Colonic mucosa (tissue), 4 donors: Measurements from ENCODE around the gene SYNC. TPM values are rescaled to one million over a fixed set of nuclear protein-coding genes. Genes with fewer than 3 reads are reported as not detected.
"Not testable (repeated sequence)": the region's sequence is repeated elsewhere in the genome, so short reads cannot be mapped to it uniquely, and the experiment has no call there.

Source experiments
- DNase-seq: peaks from one replicate; pipeline ENCODE4 v3.0.0-alpha.2; 2020
- H3K27ac ChIP-seq: fragments of 200-600 bp; one replicate; pipeline ENCODE4 v1.8.0; 2021
- H3K27me3 ChIP-seq: fragments of 200-600 bp; one replicate; pipeline ENCODE4 v1.8.0; 2021
- H3K36me3 ChIP-seq: fragments of 200-600 bp; one replicate; pipeline ENCODE4 v1.8.0; 2021
- H3K4me1 ChIP-seq: fragments of 200-600 bp; one replicate; pipeline ENCODE4 v1.8.0; 2021; ENCODE audit warnings: mild to moderate bottlenecking
- H3K4me3 ChIP-seq: fragments of 200-600 bp; one replicate; pipeline ENCODE4 v1.8.0; 2021
- H3K9ac ChIP-seq, 2 donors: one replicate each; pipeline ENCODE4 v1.7.0; 2013; ENCODE audit warnings: control low read depth in 2 of 2, low read depth in 2 of 2, low read length in 2 of 2
- H3K9me3 ChIP-seq: fragments of 200-600 bp; one replicate; pipeline ENCODE4 v1.8.0; 2021
- intact Hi-C: fragments of 100-400 bp; cut with DNase I; formaldehyde crosslinking; loops from one replicate; pipeline ENCODE4 v1.14.1; 2022
- total RNA-seq, 2 donors: library from RNA; stranded (reverse); fragmentation: NEBNext Ultra II Directional in 1 of 2; extraction: Animal tissue kit (Norgen Biotek cat#: 25700) in 1 of 2; gene quantifications; one replicate each; pipeline ENCODE4 v1.2.1, GENCODE V29; 2021
- TF ChIP-seq, protein P1 (sequence below): fragments of 200-600 bp; IDR thresholded peaks from one replicate; pipeline ENCODE4 v1.8.0; 2022; ENCODE audit warnings: antibody characterized with exemption, mild to moderate bottlenecking
- donor health status: healthy.
- donor health status: DM: no; HTN: no; CAD: no.
- donor health status: DM: no; HTN: no; CAD: no.

Gene SYNC
- total RNA-seq, 2 donors from 2014 or later = 6.6 to 10.6 TPM

DNA sequence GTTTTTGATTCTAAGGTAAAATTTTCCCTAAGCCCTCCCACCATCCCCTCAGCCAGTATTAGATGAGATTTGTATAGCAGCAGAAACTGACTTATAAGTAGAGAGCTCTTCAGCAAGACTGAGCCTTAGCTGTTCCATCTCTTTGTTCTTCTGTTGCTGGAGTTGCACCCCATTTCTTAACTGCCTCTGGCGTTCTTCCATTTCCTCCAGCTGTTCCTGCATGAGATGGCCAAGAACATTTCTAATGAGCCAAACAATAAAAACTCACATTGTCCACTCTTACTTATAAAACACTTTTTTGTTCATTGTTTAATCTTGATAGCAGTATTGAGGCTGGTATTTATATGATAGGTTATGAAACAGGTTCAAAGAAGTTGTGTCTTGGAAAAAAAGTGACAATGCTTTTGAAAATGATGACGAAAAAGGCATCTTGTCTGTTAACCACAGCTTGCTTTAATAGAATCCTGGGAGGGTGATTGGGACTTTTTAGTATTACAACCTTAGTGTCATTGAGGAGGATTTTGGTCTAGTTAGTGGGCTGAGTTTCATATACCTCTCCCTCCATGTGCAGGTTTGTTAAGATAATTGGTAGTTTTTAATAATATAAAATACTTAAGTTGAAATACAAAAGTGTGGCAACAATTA lies 18.3 kb downstream of the SYNC start:
- TF ChIP-seq, protein P1, sequence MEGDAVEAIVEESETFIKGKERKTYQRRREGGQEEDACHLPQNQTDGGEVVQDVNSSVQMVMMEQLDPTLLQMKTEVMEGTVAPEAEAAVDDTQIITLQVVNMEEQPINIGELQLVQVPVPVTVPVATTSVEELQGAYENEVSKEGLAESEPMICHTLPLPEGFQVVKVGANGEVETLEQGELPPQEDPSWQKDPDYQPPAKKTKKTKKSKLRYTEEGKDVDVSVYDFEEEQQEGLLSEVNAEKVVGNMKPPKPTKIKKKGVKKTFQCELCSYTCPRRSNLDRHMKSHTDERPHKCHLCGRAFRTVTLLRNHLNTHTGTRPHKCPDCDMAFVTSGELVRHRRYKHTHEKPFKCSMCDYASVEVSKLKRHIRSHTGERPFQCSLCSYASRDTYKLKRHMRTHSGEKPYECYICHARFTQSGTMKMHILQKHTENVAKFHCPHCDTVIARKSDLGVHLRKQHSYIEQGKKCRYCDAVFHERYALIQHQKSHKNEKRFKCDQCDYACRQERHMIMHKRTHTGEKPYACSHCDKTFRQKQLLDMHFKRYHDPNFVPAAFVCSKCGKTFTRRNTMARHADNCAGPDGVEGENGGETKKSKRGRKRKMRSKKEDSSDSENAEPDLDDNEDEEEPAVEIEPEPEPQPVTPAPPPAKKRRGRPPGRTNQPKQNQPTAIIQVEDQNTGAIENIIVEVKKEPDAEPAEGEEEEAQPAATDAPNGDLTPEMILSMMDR = no peak
- intact Hi-C loops = no loop called here
- Histone ChIP-seq H3K4me1 (peaks cover 7% of the 10 kb centered on the region), H3K9ac (no peak overlapping the region), H3K27ac (no peak overlapping the region), H3K36me3 (peaks cover 3% of the 10 kb centered on the region), H3K9me3 (no peaks in the 10 kb centered on the region), H3K4me3 (no peak overlapping the region), H3K27me3 (no peaks in the 10 kb centered on the region)
- peak; percentile 50 for DNase-seq

DNA sequence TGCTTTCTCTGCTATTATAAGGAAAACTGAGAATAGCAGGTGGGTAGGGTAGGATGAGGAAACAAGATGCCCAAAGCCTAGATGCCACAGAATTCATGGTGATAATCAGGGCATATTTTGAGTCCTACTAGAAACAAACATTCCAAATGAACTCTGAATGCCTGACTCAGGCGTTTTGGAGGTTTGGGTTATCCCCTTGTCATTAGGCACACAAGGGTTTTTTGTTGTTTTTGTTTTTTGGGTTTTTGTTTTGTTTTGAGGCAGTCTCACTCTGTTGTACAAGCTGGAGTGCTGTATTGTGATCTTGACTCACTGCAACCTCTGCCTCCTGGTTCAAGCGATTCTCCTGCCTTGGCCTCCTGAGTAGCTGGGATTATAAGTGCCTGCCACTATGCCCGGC lies 19.2 kb downstream of the SYNC start:
- Histone ChIP-seq H3K27ac (no peak overlapping the region), H3K4me3 (no peak overlapping the region), H3K4me1 (peaks cover 7% of the 10 kb centered on the region), H3K9ac (no peak overlapping the region), H3K27me3 (no peaks in the 10 kb centered on the region), H3K9me3 (no peaks in the 10 kb centered on the region), H3K36me3 (peaks cover 6% of the 10 kb centered on the region)
- no peak for DNase-seq
- TF ChIP-seq, protein P1 = no peak
- intact Hi-C loops = no loop called here

DNA sequence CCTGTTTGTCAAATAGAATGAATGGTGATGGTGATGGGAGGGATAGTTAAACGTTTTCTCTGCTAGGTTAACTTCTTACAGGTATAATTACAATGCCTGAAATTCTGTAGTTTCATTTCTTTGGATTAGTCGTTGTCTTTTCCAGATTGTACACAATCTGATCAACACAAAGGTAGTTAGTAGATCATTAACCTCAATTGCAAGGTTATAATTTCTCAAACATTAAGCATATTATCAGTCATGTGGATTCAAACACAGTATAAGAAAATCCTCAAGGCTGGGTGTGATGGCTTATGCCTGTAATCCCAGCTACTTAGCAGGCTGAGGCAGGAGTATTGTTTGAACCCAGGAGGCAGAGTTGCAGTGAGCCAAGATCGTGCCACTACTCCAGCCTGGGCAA lies 20.6 kb downstream of the SYNC start:
- H3K36me3 ChIP-seq = peaks cover 6% of the 10 kb centered on the region
- TF ChIP-seq, protein P1 = no peak
- peaks cover 7% of the 10 kb centered on the region for H3K4me1 ChIP-seq
- H3K27me3 ChIP-seq = no peaks in the 10 kb centered on the region
- H3K9me3 ChIP-seq = no peaks in the 10 kb centered on the region
- H3K27ac ChIP-seq = peak overlapping the region; percentile 17
- no peak for DNase-seq
- intact Hi-C loops = no loop called here
- H3K4me3 ChIP-seq = no peak overlapping the region
- no peak overlapping the region for H3K9ac ChIP-seq

DNA sequence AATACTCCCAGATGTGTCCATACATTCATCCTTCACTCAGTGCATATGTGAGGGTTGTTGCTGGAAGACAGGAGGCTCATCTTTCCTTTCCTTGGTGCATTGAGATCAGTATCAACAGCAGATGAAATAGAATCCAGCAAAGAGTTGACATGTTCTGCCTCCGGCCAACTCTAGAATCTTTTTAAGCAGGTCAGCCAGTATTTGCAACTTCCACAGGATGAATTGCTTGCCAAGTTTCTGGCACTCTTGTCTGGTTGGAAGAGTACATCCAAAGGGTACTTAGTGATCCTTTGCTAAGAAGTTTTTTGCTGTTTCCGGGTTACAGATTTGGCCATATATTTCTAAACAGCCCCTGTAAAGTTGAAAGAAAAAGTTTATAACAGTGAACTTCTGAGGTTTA lies 21.1 kb downstream of the SYNC start:
- Histone ChIP-seq H3K27ac (peak overlapping the region; percentile 17), H3K36me3 (peaks cover 6% of the 10 kb centered on the region), H3K4me3 (no peak overlapping the region), H3K4me1 (peaks cover 7% of the 10 kb centered on the region), H3K9me3 (no peaks in the 10 kb centered on the region), H3K27me3 (no peaks in the 10 kb centered on the region), H3K9ac (no peak overlapping the region)
- DNase-seq = no peak
- intact Hi-C loops = no loop called here
- TF ChIP-seq, protein P1 = no peak

DNA sequence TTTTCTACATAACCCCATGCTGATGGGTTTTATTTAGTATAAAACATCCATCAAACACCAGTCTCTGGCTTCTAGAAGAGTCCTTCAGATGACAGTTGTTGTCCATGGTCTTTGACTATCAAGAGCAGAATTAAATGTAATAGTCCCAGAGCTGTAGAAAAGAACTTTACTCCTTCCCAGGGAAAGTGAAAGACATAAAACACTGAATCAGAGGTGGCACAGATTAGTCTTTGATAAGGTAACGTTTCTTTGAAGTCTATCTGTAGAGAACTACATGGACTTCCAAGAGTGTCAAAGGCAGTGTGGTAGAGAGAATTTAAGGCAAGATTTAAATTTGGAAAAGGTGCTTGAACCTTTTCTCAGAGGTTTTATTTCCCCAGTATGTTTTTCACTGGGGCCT lies 21.9 kb downstream of the SYNC start:
- no peaks in the 10 kb centered on the region for H3K27me3 ChIP-seq
- no peak overlapping the region for H3K4me3 ChIP-seq
- H3K4me1 ChIP-seq = peaks cover 7% of the 10 kb centered on the region
- intact Hi-C loops = no loop called here
- H3K27ac ChIP-seq = no peak overlapping the region
- TF ChIP-seq, protein P1 = no peak
- H3K9ac ChIP-seq = no peak overlapping the region
- peaks cover 6% of the 10 kb centered on the region for H3K36me3 ChIP-seq
- H3K9me3 ChIP-seq = no peaks in the 10 kb centered on the region
- DNase-seq = no peak

DNA sequence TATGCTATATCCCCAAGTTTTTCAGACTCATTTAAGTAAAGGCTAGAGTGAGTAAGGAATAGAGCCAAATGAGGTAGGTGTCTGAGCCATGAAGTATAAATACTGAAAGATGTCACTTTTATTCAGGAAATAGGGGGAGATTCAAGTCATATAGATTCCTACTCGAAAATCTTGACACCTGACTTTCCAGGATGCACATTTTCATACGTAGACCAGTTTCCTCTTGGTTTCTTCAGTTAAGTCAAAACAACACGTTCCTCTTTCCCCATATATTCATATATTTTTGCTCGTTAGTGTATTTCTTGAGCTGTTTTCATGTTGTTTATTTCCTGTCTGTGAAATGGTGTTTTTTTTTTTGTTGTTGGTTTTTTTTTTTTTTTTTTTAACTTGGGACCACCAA lies 22.6 kb downstream of the SYNC start:
- H3K27me3 ChIP-seq, intact Hi-C loops, H3K9me3 ChIP-seq, DNase-seq, H3K4me3 ChIP-seq, H3K27ac ChIP-seq, H3K36me3 ChIP-seq, H3K9ac ChIP-seq, H3K4me1 ChIP-seq: not testable (repeated sequence)
